ENCODE results near the gene ATRIP. TPM values are rescaled to one million over a fixed set of nuclear protein-coding genes. Genes with fewer than 3 reads are reported as not detected.
"Not testable (repeated sequence)": the region's sequence is repeated elsewhere in the genome, so short reads cannot be mapped to it uniquely, and the experiment has no call there.

The ATRIP gene
- total RNA-seq, 2 donors from 2014 or later, result 7.6 to 9.3 TPM

GRCh38 chr3:48478626-48479555 is 32.4 kb downstream of the ATRIP start:
- H3K9me3 ChIP-seq (ENCODE audit: control insufficient read depth, low read length, poor library complexity, severe bottlenecking), result no peaks in the 10 kb centered on the region
- ATAC-seq, result peak; percentile 90
- H3K27ac Mint-ChIP-seq, result peak overlapping the region; percentile 97
- H3K36me3 Mint-ChIP-seq (ENCODE audit: low read depth), result peaks cover 5% of the 10 kb centered on the region
- peak in 2 of 3 donors; percentile 35 to 45 for DNase-seq
- peak overlapping the region; percentile 95 for H3K4me3 Mint-ChIP-seq
- H3K4me1 Mint-ChIP-seq, result peaks cover 33% of the 10 kb centered on the region
- H3K27me3 Mint-ChIP-seq, result no peaks in the 10 kb centered on the region

DNA sequence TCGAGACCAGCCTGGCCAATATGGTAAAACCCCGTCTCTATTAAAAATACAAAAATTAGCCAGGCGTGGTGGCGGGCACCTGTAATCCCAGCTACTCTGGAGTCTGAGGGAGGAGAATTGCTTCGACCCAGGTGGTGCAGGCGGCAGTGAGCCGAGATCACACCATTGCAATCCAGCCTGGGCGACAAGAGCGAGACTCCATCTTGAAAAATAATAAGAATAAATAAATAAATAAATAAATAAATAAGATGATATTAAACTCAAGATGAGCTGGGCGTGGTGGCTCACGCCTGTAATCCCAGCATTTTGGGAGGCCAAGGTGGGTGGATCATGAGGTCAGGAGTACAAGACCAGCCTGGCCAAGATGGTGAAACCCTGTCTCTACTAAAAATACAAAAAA is 34.4 kb downstream of the ATRIP start:
- not testable (repeated sequence) for H3K9me3 ChIP-seq (ENCODE audit: control insufficient read depth, low read length, poor library complexity, severe bottlenecking); DNase-seq; H3K27ac Mint-ChIP-seq; H3K36me3 Mint-ChIP-seq (ENCODE audit: low read depth); H3K27me3 Mint-ChIP-seq; ATAC-seq; H3K4me3 Mint-ChIP-seq
- peaks cover 26% of the 10 kb centered on the region for H3K4me1 Mint-ChIP-seq

GRCh38 chr3:48482822-48483221 is 36.3 kb downstream of the ATRIP start:
- H3K9me3 ChIP-seq (ENCODE audit: control insufficient read depth, low read length, poor library complexity, severe bottlenecking); ATAC-seq: not testable (repeated sequence)
- peaks cover 21% of the 10 kb centered on the region for H3K4me1 Mint-ChIP-seq

GRCh38 chr3:48486952-48487351 is 40.4 kb downstream of the ATRIP start:
- Mint-ChIP-seq H3K27ac (no peak overlapping the region), H3K4me3 (no peak overlapping the region), H3K4me1 (peaks cover 3% of the 10 kb centered on the region), H3K36me3 (ENCODE audit: low read depth) (no peaks in the 10 kb centered on the region), H3K27me3 (no peaks in the 10 kb centered on the region)
- DNase-seq (no peak), ATAC-seq (no peak)
- H3K9me3 ChIP-seq (ENCODE audit: control insufficient read depth, low read length, poor library complexity, severe bottlenecking), result no peaks in the 10 kb centered on the region

More at GRCh38 chr3:48482822-48483221, 36.3 kb downstream of the ATRIP start:
- not testable (repeated sequence) for DNase-seq; H3K36me3 Mint-ChIP-seq (ENCODE audit: low read depth); H3K4me3 Mint-ChIP-seq; H3K27ac Mint-ChIP-seq; H3K27me3 Mint-ChIP-seq

- peaks cover 2% of the 10 kb centered on the region for H3K36me3 Mint-ChIP-seq (ENCODE audit: low read depth)
- H3K4me3 Mint-ChIP-seq, result no peak overlapping the region
- peaks cover 2% of the 10 kb centered on the region for H3K4me1 Mint-ChIP-seq
- H3K27ac Mint-ChIP-seq, result no peak overlapping the region
- ATAC-seq (peak; percentile 39), DNase-seq (no peak)
- no peaks in the 10 kb centered on the region for H3K27me3 Mint-ChIP-seq
- H3K9me3 ChIP-seq (ENCODE audit: control insufficient read depth, low read length, poor library complexity, severe bottlenecking), result no peaks in the 10 kb centered on the region
These were observed 46.1 kb downstream of the ATRIP start for GRCh38 chr3:48492461-48493202.

DNA sequence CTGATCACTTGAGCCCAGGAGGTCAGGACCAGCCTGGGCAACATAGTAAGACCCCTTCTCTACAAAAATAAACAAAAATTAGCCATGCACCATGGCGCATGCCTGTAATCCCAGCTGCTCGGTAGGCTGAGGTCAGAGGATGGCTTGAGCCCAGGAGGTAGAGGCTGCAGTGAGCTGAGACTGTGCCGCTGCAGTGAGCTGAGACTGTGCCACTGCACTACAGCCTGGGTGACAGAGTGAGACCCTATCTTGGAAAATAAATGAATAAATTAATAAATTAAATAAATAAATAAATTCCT is 46.6 kb downstream of the ATRIP start:
- Mint-ChIP-seq H3K4me3 (no peak overlapping the region), H3K27ac (no peak overlapping the region), H3K4me1 (peaks cover 1% of the 10 kb centered on the region), H3K27me3 (no peaks in the 10 kb centered on the region), H3K36me3 (ENCODE audit: low read depth) (peaks cover 2% of the 10 kb centered on the region)
- DNase-seq, result no peak
- ATAC-seq, result no peak
- H3K9me3 ChIP-seq (ENCODE audit: control insufficient read depth, low read length, poor library complexity, severe bottlenecking), result no peaks in the 10 kb centered on the region

DNA sequence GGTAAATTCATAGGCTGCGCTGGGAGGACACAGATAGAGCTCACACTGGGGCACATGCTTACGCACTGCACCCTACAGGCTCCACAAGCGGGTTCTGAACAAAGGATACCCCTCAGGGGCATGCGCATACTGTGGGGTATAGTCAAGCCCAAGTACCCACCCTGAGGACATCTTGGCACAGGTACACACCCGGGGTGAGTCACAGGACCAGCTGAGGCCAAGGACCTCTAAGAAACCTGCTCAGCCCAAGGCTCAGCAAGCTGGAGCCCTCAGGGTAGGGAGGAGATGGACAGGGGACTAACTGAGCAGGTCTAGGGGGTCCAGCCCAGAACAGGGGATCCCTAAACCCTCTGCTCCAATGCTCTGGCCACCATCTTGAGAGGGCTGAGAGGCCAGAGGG is 54.1 kb downstream of the ATRIP start:
- Mint-ChIP-seq H3K4me3 (no peak overlapping the region), H3K4me1 (peaks cover 39% of the 10 kb centered on the region), H3K36me3 (ENCODE audit: low read depth) (peaks cover 2% of the 10 kb centered on the region), H3K27ac (peak overlapping the region; percentile 96), H3K27me3 (no peaks in the 10 kb centered on the region)
- ATAC-seq (no peak), DNase-seq (no peak)
- H3K9me3 ChIP-seq (ENCODE audit: control insufficient read depth, low read length, poor library complexity, severe bottlenecking), result no peaks in the 10 kb centered on the region

DNA sequence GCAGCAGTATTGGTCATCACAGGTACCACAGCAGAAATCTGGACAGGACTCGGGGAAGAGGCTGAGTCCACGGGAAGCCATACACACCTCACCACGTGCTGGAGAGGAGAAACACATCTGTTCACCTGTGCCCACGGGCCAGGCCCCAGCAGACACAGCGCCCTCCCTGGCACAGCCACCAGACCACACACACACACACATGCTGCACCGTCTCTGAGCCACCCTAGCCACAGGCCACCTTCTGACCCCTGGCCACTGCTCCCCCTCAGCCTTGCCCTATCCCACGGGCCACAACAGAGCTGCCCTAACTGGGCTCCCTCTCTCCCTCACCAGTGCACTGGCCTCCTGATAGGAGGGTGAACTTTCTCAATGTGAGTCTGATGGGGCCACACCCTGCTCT is 54.7 kb downstream of the ATRIP start:
- ATAC-seq (no peak), DNase-seq (no peak)
- no peak overlapping the region for H3K4me3 Mint-ChIP-seq
- H3K27me3 Mint-ChIP-seq, result no peaks in the 10 kb centered on the region
- H3K9me3 ChIP-seq (ENCODE audit: control insufficient read depth, low read length, poor library complexity, severe bottlenecking), result no peaks in the 10 kb centered on the region
- peak overlapping the region; percentile 96 for H3K27ac Mint-ChIP-seq
- H3K36me3 Mint-ChIP-seq (ENCODE audit: low read depth), result peaks cover 2% of the 10 kb centered on the region
- H3K4me1 Mint-ChIP-seq, result peaks cover 42% of the 10 kb centered on the region

- peaks cover 48% of the 10 kb centered on the region for H3K4me1 Mint-ChIP-seq
- peak overlapping the region; percentile 66 for H3K4me3 Mint-ChIP-seq
- no peak for ATAC-seq
- DNase-seq, result no peak
- H3K36me3 Mint-ChIP-seq (ENCODE audit: low read depth), result peaks cover 2% of the 10 kb centered on the region
- peak overlapping the region; percentile 96 for H3K27ac Mint-ChIP-seq
- no peaks in the 10 kb centered on the region for H3K27me3 Mint-ChIP-seq
- H3K9me3 ChIP-seq (ENCODE audit: control insufficient read depth, low read length, poor library complexity, severe bottlenecking), result no peaks in the 10 kb centered on the region
These were observed 55.6 kb downstream of the ATRIP start for GRCh38 chr3:48502121-48502520.

DNA sequence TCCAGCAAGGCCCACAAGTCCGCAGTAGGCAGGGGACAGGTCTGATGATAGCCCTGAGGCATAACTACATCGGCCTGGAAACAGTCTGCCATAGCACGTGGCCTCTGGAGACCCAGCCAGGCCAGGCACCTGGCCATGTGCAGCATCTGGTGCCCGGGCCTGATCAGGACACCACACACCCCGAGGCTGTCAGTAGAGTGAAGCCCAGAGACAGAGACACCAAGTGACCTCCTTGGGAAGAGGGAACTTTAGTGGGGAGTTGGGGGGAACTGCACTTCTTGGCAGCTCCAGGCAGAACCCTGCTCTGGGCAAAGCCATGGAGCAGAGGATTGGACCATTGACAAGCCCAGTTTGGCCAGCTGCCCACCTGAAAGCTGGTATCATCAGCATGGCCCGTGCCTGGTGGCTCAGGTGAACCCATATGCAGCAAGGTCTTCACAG is 56.2 kb downstream of the ATRIP start:
- H3K27me3 Mint-ChIP-seq, result no peaks in the 10 kb centered on the region
- peaks cover 54% of the 10 kb centered on the region for H3K4me1 Mint-ChIP-seq
- H3K9me3 ChIP-seq (ENCODE audit: control insufficient read depth, low read length, poor library complexity, severe bottlenecking), result no peaks in the 10 kb centered on the region
- ATAC-seq (no peak), DNase-seq (no peak)
- H3K27ac Mint-ChIP-seq, result peak overlapping the region; percentile 96
- H3K36me3 Mint-ChIP-seq (ENCODE audit: low read depth), result peaks cover 2% of the 10 kb centered on the region
- H3K4me3 Mint-ChIP-seq, result peak overlapping the region; percentile 88

DNA sequence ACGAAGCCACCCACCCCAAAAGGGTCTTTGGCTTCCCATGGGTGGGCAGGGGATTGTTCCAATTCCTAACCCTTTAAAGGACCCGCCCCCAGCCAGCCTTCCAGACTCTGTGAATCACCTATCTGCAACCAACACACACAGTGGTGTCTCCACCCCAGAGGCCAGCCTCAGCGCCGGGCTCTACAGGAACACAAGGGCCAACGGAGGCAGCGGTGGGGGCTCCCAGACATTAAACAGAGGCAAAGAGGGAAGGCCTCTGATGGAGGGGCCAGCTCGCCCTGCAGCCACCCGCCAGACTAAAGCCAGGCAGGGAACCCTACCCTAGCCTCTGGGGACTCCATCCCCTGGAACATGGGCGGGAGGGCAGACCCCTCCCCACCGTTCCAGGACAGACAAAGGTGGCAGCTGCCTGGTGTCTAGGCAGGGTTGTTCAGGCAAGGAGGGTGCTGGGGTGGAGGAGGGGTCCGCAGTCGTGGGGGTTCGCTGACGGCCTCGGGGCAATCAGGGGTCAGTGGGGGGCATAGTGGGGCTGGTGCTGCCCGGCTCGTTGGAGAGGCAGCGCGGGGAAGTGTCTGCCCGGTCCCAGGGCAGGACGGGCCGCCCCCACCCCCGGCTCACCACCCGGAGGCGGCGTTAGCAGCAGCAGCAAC is 57.0 kb downstream of the ATRIP start:
- H3K27ac Mint-ChIP-seq, result peak overlapping the region; percentile 96
- ATAC-seq (peak; percentile 4), DNase-seq (no peak)
- H3K4me3 Mint-ChIP-seq, result peak overlapping the region; percentile 88
- peaks cover 52% of the 10 kb centered on the region for H3K4me1 Mint-ChIP-seq
- no peaks in the 10 kb centered on the region for H3K27me3 Mint-ChIP-seq
- no peaks in the 10 kb centered on the region for H3K9me3 ChIP-seq (ENCODE audit: control insufficient read depth, low read length, poor library complexity, severe bottlenecking)
- peaks cover 2% of the 10 kb centered on the region for H3K36me3 Mint-ChIP-seq (ENCODE audit: low read depth)

DNA sequence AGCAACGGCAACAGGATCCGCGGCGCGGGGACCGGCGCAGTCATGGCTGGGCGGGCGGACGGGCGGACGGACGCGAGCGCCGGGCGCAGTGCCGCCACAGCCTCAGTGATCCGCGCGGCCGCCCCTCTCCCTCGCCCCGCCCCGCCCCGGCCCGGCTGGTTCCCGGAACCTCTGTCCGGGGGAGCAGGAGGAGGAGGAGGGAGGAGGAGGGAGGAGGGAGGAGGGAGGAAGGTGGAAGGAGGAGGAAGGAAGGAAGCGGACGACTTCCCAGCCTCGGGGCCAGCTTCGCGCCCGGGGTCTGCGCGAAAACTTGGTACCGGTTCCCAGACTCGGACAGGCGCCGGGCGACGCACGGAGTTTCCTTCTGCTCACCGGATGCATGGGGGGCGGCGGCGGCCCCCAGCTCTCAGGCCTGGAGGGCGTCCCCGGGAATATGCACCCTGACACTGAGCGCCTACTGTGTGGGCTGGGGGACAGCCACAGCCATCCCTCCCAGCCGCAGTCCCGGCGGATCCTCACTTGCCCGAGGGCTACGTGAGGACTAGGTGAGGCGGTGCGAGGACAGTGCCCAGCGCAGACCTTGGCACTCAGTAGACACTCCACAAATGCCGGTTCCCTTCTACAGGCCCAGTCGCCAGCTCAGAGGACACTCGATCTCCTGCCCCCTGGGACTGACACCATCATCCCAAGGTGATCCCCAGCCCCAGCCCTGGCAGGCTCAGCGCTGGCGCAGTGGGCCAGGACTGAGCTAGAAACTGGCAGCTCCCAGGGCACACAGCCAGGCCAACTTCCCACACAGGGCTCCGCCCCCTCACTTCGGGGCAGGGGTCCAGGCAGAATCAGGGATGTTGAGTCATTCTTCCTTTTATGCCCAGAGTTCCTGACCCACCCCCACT is 57.8 kb downstream of the ATRIP start, which contains the start of gene SHISA5:
Gene SHISA5, minus strand, starts transcription at position 124 of the 896 bp plus-strand sequence. Its CDS starts 80 bp downstream, at position 44.
- peaks cover 2% of the 10 kb centered on the region for H3K36me3 Mint-ChIP-seq (ENCODE audit: low read depth)
- H3K4me1 Mint-ChIP-seq, result peaks cover 51% of the 10 kb centered on the region
- peak within 1 kb of the TSS; percentile 88 for H3K4me3 Mint-ChIP-seq
- peak within 1 kb of the TSS; percentile 96 for H3K27ac Mint-ChIP-seq
- DNase-seq, result peak in 2 of 3 donors; percentile 37 to 49
- H3K9me3 ChIP-seq (ENCODE audit: control insufficient read depth, low read length, poor library complexity, severe bottlenecking), result no peaks in the 10 kb centered on the region
- H3K27me3 Mint-ChIP-seq, result no peaks in the 10 kb centered on the region
- peak; percentile 57 for ATAC-seq
